Thyroid gland (tissue), 4 donors: ENCODE measurements around the gene LEP. TPM values are rescaled to one million over a fixed set of nuclear protein-coding genes. Genes with fewer than 3 reads are reported as not detected.
A peak's percentile ranks its signal among the peaks of the same experiment; 100 is the strongest.

Experiments
- DNase-seq, 2 donors: peaks; one replicate each; pipeline ENCODE4 v3.0.0-alpha.2; 2019
- H3K27ac ChIP-seq, 3 donors: fragments of 200-600 bp; sonication (generic); 1 replicate in 2 of 3; 2 replicates in 1 of 3; pipeline ENCODE4 v1.5.1; 2016 to 2019; ENCODE audit warnings: mild to moderate bottlenecking in 1 of 3, moderate library complexity in 1 of 3
- H3K27me3 ChIP-seq: fragments of 200-600 bp; sonication (generic); one replicate; pipeline ENCODE4 v1.5.1; 2019
- H3K36me3 ChIP-seq, 2 donors: fragments of 200-600 bp; sonication (generic); one replicate each; pipeline ENCODE4 v1.5.1; 2016 to 2019
- H3K4me1 ChIP-seq, 2 donors: fragments of 200-600 bp; sonication (generic); one replicate each; pipeline ENCODE4 v1.5.1; 2017 to 2019
- H3K4me3 ChIP-seq, 3 donors: fragments of 200-600 bp; sonication (generic); replicated peaks in 1 of 3; 1 replicate in 2 of 3; 2 replicates in 1 of 3; pipeline ENCODE4 v1.5.1; 2016; ENCODE audit warnings: mild to moderate bottlenecking in 1 of 3
- H3K9me3 ChIP-seq: fragments of 200-600 bp; sonication (generic); one replicate; pipeline ENCODE4 v1.5.1; 2017
- POLR2A ChIP-seq, 2 donors: fragments of 450-650 bp; IDR thresholded peaks; one replicate each; pipeline ENCODE4 v1.6.1; 2017; ENCODE audit warnings: antibody characterized with exemption in 2 of 2, mild to moderate bottlenecking in 2 of 2, moderate library complexity in 1 of 2
- WGBS, 2 donors: methylation state at CpG; one replicate each; pipeline ENCODE4 v1.1.5; 2017; 5-methylcytosine and 5-hydroxymethylcytosine counted together
- intact Hi-C: fragments of 100-400 bp; cut with DNase I; formaldehyde crosslinking; loops from one replicate; pipeline ENCODE4 v1.15.1; 2023
- total RNA-seq, 4 donors: library from RNA; depleted of rRNA; stranded (reverse); fragments of >200 nt; gene quantifications; one replicate each; pipeline ENCODE4 v1.2.3, GENCODE V29; 2016
- TF ChIP-seq, protein P1 (sequence below), 6 experiments: fragments of 200-600 bp in 3 of 6; fragments of 450-650 bp in 3 of 6; sonication (generic) in 3 of 6; IDR thresholded peaks; one replicate each; pipeline ENCODE4 v1.5.1; 2016 to 2019; ENCODE audit warnings: antibody characterized with exemption in 6 of 6, mild to moderate bottlenecking in 2 of 6, inconsistent platforms in 1 of 6, moderate library complexity in 1 of 6

The LEP gene
- total RNA-seq, 4 donors from 2014 or later = 0.11 to 0.40 TPM; not detected in 2

DNA sequence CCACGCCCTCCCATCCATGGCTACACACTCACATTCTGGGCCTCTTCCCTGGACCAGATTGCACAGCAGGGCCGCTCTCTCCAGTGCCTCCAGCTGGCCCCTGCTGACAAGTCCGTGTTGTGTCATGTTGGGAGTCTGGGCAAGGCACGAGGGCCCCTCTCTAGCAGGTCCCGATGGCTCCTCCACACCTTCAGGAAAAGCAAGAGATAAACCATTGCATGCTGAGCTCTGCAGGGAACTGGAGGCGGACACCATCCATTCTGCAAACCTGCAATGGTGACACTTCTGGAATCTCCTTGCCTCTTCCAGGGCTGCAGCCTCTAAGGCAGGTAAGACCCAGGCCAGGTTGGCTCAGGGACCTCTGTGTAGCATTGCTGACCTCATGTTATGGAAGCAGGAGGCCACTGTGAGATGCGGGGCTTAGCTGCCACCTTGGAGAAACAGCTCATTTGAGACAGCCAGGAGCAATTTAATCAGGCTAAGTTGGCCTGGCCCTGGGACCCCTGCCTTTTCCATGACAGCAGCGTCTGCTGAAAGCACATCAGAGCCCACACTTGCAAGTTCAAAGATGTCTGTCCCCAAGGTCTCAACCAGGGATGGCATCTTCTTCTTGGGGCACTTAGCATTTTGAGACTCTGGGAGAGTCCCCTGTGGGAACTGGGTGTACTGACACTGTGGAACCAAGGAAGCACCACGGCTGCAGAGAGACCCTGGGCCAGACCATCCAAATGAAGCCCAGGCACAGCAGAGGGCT is 34.2 kb upstream of the LEP start:
- no peak for DNase-seq
- H3K36me3 ChIP-seq = no peaks in the 10 kb centered on the region
- no peak overlapping the region for H3K4me3 ChIP-seq
- H3K9me3 ChIP-seq = no peaks in the 10 kb centered on the region
- no peak overlapping the region for H3K27ac ChIP-seq
- no peaks in the 10 kb centered on the region for H3K27me3 ChIP-seq
- no peak for TF ChIP-seq POLR2A (IDR thresholded peaks at IDR 0.05)
- TF ChIP-seq, protein P1, sequence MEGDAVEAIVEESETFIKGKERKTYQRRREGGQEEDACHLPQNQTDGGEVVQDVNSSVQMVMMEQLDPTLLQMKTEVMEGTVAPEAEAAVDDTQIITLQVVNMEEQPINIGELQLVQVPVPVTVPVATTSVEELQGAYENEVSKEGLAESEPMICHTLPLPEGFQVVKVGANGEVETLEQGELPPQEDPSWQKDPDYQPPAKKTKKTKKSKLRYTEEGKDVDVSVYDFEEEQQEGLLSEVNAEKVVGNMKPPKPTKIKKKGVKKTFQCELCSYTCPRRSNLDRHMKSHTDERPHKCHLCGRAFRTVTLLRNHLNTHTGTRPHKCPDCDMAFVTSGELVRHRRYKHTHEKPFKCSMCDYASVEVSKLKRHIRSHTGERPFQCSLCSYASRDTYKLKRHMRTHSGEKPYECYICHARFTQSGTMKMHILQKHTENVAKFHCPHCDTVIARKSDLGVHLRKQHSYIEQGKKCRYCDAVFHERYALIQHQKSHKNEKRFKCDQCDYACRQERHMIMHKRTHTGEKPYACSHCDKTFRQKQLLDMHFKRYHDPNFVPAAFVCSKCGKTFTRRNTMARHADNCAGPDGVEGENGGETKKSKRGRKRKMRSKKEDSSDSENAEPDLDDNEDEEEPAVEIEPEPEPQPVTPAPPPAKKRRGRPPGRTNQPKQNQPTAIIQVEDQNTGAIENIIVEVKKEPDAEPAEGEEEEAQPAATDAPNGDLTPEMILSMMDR (IDR thresholded peaks at IDR 0.05) = no peak
- no peaks in the 10 kb centered on the region for H3K4me1 ChIP-seq
- WGBS, 2 donors = 77 to 85% methylated on average over 6 to 7 of the region's 9 CpGs
- intact Hi-C loops = loop anchor here (5.0 kb wide), 1 partner anchor 70 kb away; no protein-coding TSS in a partner anchor

DNA sequence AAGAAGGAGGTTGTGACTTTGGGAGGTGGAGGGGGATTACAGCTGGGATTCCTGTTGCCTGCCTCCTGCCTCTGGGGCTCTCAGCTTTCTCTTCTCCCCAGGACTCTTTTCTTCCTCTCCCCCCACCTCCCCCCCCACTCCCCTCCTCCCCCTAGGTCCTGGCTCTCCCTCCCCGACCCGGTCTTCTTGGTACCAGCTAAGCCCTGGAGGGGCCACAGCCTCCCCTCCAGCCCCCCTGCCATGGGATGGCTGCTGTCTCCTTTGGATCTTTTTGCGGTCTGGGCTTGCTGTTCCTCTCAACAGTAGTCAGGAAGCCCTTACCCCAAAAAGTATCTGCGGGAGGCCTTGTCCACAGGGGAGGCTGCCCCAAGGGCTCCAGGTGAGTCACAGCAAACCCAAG is 33.5 kb upstream of the LEP start:
- 42 to 57% methylated on average over 2 to 4 of the region's 4 CpGs for WGBS, 2 donors
- no peak for TF ChIP-seq POLR2A (IDR thresholded peaks at IDR 0.05)
- TF ChIP-seq, protein P1 (IDR thresholded peaks at IDR 0.05) = no peak
- Histone ChIP-seq H3K9me3 (no peaks in the 10 kb centered on the region), H3K4me1 (no peaks in the 10 kb centered on the region), H3K4me3 (no peak overlapping the region), H3K27me3 (no peaks in the 10 kb centered on the region), H3K27ac (no peak overlapping the region), H3K36me3 (no peaks in the 10 kb centered on the region)
- DNase-seq = no peak
- intact Hi-C loops = loop anchor here (2.0 to 5.0 kb wide), 2 partner anchors 70 to 497 kb away; no protein-coding TSS in a partner anchor

GRCh38 chr7:128209229-128210035 is 31.6 kb upstream of the LEP start:
- H3K4me1 ChIP-seq = no peaks in the 10 kb centered on the region
- no peaks in the 10 kb centered on the region for H3K27me3 ChIP-seq
- no peaks in the 10 kb centered on the region for H3K9me3 ChIP-seq
- intact Hi-C loops = loop anchor here (2.0 to 5.0 kb wide), 2 partner anchors 72 to 499 kb away; no protein-coding TSS in a partner anchor
- H3K27ac ChIP-seq = no peak overlapping the region
- no peaks in the 10 kb centered on the region for H3K36me3 ChIP-seq
- TF ChIP-seq, protein P1 (IDR thresholded peaks at IDR 0.05) = peak; percentile 95 to 99 (median 97)
- no peak for TF ChIP-seq POLR2A (IDR thresholded peaks at IDR 0.05)
- no peak overlapping the region for H3K4me3 ChIP-seq
- peak; percentile 55 to 64 for DNase-seq
- 35 to 45% methylated on average over 18 to 19 of the region's 28 CpGs for WGBS, 2 donors

GRCh38 chr7:128210036-128210347 is 31.1 kb upstream of the LEP start:
- 29% methylated on average over 3 of the region's 3 CpGs for WGBS, 2 donors
- intact Hi-C loops = no loop called here

More at GRCh38 chr7:128210036-128210347, 31.1 kb upstream of the LEP start:
- Histone ChIP-seq H3K4me3 (no peak overlapping the region), H3K4me1 (no peaks in the 10 kb centered on the region), H3K36me3 (no peaks in the 10 kb centered on the region), H3K27ac (no peak overlapping the region), H3K27me3 (no peaks in the 10 kb centered on the region), H3K9me3 (no peaks in the 10 kb centered on the region)
- DNase-seq = no peak
- TF ChIP-seq POLR2A (IDR thresholded peaks at IDR 0.05) = no peak
- TF ChIP-seq, protein P1 (IDR thresholded peaks at IDR 0.05) = no peak
